Measurements from ENCODE around the gene CDK17.
"Not testable (repeated sequence)": the region's sequence is repeated elsewhere in the genome, so short reads cannot be mapped to it uniquely, and the experiment has no call there.

Gene CDK17

DNA sequence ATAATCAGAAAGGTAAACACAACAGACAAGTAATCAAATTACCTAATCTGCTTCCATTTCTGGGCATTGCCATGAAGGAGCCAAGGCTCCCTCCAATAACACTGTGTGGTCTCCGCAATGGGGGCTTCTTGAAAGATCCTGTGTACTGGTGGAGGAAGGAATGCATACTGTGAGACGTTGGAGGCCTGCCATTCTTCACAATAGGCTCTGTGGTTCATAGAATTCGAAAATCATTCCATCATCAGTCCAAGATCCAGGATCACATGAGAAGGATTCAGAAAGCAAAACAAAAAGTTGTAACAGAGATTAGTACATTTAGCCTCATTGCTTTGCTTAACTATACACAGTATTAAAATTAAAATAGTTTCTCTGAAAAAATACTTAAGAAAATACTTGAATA, 76.3 kb downstream of the CDK17 start:
- WGBS (ENCODE audit: extremely low coverage, insufficient coverage, insufficient read length): no CpG with 5 or more reads among the region's 3 CpGs
- no peak for DNase-seq
- no peaks in the 10 kb centered on the region for H3K27me3 ChIP-seq (ENCODE audit: insufficient read depth, low read length)
- no peak overlapping the region for H3K27ac ChIP-seq (ENCODE audit: low read depth, low read length)
- no peak overlapping the region for H2BK12ac ChIP-seq (ENCODE audit: low read length)
- H2AFZ ChIP-seq (ENCODE audit: insufficient read depth, low read length, poor library complexity): no peak overlapping the region
- no peak overlapping the region for H2BK120ac ChIP-seq (ENCODE audit: insufficient read depth, low read length, poor library complexity)
- H4K91ac ChIP-seq (ENCODE audit: low read depth, low read length): no peak overlapping the region
- no peak overlapping the region for H4K12ac ChIP-seq (ENCODE audit: low read depth, low read length)
- H2AK5ac ChIP-seq (ENCODE audit: low read length): no peak overlapping the region
- H3K79me2 ChIP-seq (ENCODE audit: control insufficient read depth, insufficient read depth, low read length, poor library complexity): no peaks in the 10 kb centered on the region
- peaks cover 0 to 1% of the 10 kb centered on the region in 2 experiments for H3K36me3 ChIP-seq (ENCODE audit: control insufficient read depth in 1 of 2, insufficient read depth in 2 of 2, low read length in 2 of 2)
- no peaks in the 10 kb centered on the region for H3K4me1 ChIP-seq (ENCODE audit: control insufficient read depth in 1 of 2, insufficient read depth in 2 of 2, low read length in 2 of 2)
- H3K23ac ChIP-seq (ENCODE audit: low read length): no peak overlapping the region
- H3K4me2 ChIP-seq (ENCODE audit: low read length): no peak overlapping the region
- no peak overlapping the region for H3K18ac ChIP-seq (ENCODE audit: low read length)
- no peaks in the 10 kb centered on the region for H3K9me3 ChIP-seq (ENCODE audit: insufficient read depth, low read depth, low read length)
- no peak overlapping the region for H3K4me3 ChIP-seq (ENCODE audit: low read depth, low read length)
- no peak overlapping the region for H2BK5ac ChIP-seq (ENCODE audit: low read depth, low read length, poor library complexity)
- no peak overlapping the region for H3K4ac ChIP-seq (ENCODE audit: low read depth, low read length)
- no peak overlapping the region for H4K8ac ChIP-seq (ENCODE audit: low read depth, low read length)
- no peaks in the 10 kb centered on the region for H3K79me1 ChIP-seq (ENCODE audit: low read length)
- H3K9ac ChIP-seq (ENCODE audit: low read length): no peak overlapping the region
- no peak overlapping the region for H3K14ac ChIP-seq (ENCODE audit: low read length)

GRCh38 chr12:96322720-96323119, 77.5 kb downstream of the CDK17 start:
- H3K18ac ChIP-seq (ENCODE audit: low read length): no peak overlapping the region
- no peaks in the 10 kb centered on the region for H3K79me2 ChIP-seq (ENCODE audit: control insufficient read depth, insufficient read depth, low read length, poor library complexity)
- no peaks in the 10 kb centered on the region for H3K9me3 ChIP-seq (ENCODE audit: insufficient read depth, low read depth, low read length)
- H3K14ac ChIP-seq (ENCODE audit: low read length): no peak overlapping the region
- peaks cover 0 to 1% of the 10 kb centered on the region in 2 experiments for H3K36me3 ChIP-seq (ENCODE audit: control insufficient read depth in 1 of 2, insufficient read depth in 2 of 2, low read length in 2 of 2)
- H3K27me3 ChIP-seq (ENCODE audit: insufficient read depth, low read length): no peaks in the 10 kb centered on the region
- no peaks in the 10 kb centered on the region for H3K4me1 ChIP-seq (ENCODE audit: control insufficient read depth in 1 of 2, insufficient read depth in 2 of 2, low read length in 2 of 2)
- H3K4me3 ChIP-seq (ENCODE audit: low read depth, low read length): no peak overlapping the region
- DNase-seq: no peak
- H3K27ac ChIP-seq (ENCODE audit: low read depth, low read length): no peak overlapping the region
- H2AK5ac ChIP-seq (ENCODE audit: low read length): no peak overlapping the region
- H4K91ac ChIP-seq (ENCODE audit: low read depth, low read length): no peak overlapping the region
- no peak overlapping the region for H2BK5ac ChIP-seq (ENCODE audit: low read depth, low read length, poor library complexity)
- H4K12ac ChIP-seq (ENCODE audit: low read depth, low read length): no peak overlapping the region
- H3K4me2 ChIP-seq (ENCODE audit: low read length): no peak overlapping the region
- H2AFZ ChIP-seq (ENCODE audit: insufficient read depth, low read length, poor library complexity): no peak overlapping the region
- no peak overlapping the region for H3K23ac ChIP-seq (ENCODE audit: low read length)
- no peak overlapping the region for H4K8ac ChIP-seq (ENCODE audit: low read depth, low read length)
- H2BK12ac ChIP-seq (ENCODE audit: low read length): no peak overlapping the region
- H2BK120ac ChIP-seq (ENCODE audit: insufficient read depth, low read length, poor library complexity): no peak overlapping the region
- no CpG with 5 or more reads among the region's 1 CpG for WGBS (ENCODE audit: extremely low coverage, insufficient coverage, insufficient read length)
- no peak overlapping the region for H3K4ac ChIP-seq (ENCODE audit: low read depth, low read length)
- no peak overlapping the region for H3K9ac ChIP-seq (ENCODE audit: low read length)
- no peaks in the 10 kb centered on the region for H3K79me1 ChIP-seq (ENCODE audit: low read length)

DNA sequence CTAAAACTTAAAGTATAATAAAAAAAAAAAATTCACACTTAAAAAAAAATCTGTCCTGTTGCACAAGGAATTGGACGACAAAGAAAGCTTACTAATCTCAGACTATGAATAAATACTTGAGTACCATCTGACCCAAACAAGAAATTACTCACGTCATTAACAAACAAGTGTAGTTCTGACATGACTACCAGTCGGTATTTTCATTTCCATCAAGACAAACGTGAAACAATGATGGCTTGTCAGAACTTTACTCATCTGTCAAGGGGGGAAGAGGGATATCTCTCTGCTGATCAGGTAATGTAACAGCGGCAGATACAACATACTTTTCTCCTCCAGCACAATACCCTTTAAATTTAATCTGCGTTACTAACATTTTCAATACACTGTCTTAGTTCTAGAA, 78.3 kb downstream of the CDK17 start:
- Histone ChIP-seq H2BK5ac (ENCODE audit: low read depth, low read length, poor library complexity) (no peak overlapping the region), H3K79me2 (ENCODE audit: control insufficient read depth, insufficient read depth, low read length, poor library complexity) (no peaks in the 10 kb centered on the region), H2BK120ac (ENCODE audit: insufficient read depth, low read length, poor library complexity) (no peak overlapping the region), H3K23ac (ENCODE audit: low read length) (no peak overlapping the region), H3K79me1 (ENCODE audit: low read length) (no peaks in the 10 kb centered on the region), H3K9ac (ENCODE audit: low read length) (no peak overlapping the region), H4K91ac (ENCODE audit: low read depth, low read length) (no peak overlapping the region), H3K4me2 (ENCODE audit: low read length) (no peak overlapping the region), H3K14ac (ENCODE audit: low read length) (no peak overlapping the region), H3K27ac (ENCODE audit: low read depth, low read length) (no peak overlapping the region), H3K18ac (ENCODE audit: low read length) (no peak overlapping the region), H4K8ac (ENCODE audit: low read depth, low read length) (no peak overlapping the region), H3K4ac (ENCODE audit: low read depth, low read length) (no peak overlapping the region), H2BK12ac (ENCODE audit: low read length) (no peak overlapping the region), H3K4me3 (ENCODE audit: low read depth, low read length) (no peak overlapping the region), H3K27me3 (ENCODE audit: insufficient read depth, low read length) (no peaks in the 10 kb centered on the region), H3K36me3 (ENCODE audit: control insufficient read depth in 1 of 2, insufficient read depth in 2 of 2, low read length in 2 of 2) (peaks cover 0 to 1% of the 10 kb centered on the region in 2 experiments), H3K9me3 (ENCODE audit: insufficient read depth, low read depth, low read length) (no peaks in the 10 kb centered on the region), H2AK5ac (ENCODE audit: low read length) (no peak overlapping the region), H4K12ac (ENCODE audit: low read depth, low read length) (no peak overlapping the region), H2AFZ (ENCODE audit: insufficient read depth, low read length, poor library complexity) (no peak overlapping the region), H3K4me1 (ENCODE audit: control insufficient read depth in 1 of 2, insufficient read depth in 2 of 2, low read length in 2 of 2) (no peaks in the 10 kb centered on the region)
- no CpG with 5 or more reads among the region's 6 CpGs for WGBS (ENCODE audit: extremely low coverage, insufficient coverage, insufficient read length)
- DNase-seq: no peak

DNA sequence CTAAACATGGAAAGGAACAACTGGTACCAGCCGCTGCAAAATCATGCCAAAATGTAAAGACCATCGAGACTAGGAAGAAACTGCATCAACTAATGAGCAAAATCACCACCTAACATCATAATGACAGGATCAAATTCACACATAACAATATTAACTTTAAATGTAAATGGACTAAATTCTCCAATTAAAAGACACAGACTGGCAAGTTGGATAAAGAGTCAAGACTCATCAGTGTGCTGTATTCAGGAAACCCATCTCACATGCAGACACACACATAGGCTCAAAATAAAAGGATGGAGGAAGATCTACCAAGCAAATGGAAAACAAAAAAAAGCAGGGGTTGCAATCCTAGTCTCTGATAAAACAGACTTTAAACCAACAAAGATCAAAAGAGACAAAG, 82.4 kb downstream of the CDK17 start:
- not testable (repeated sequence) for H3K4me1 ChIP-seq (ENCODE audit: control insufficient read depth in 1 of 2, insufficient read depth in 2 of 2, low read length in 2 of 2); H3K79me1 ChIP-seq (ENCODE audit: low read length); H3K9ac ChIP-seq (ENCODE audit: low read length); H3K27me3 ChIP-seq (ENCODE audit: insufficient read depth, low read length); H2BK120ac ChIP-seq (ENCODE audit: insufficient read depth, low read length, poor library complexity); H3K14ac ChIP-seq (ENCODE audit: low read length); H3K4ac ChIP-seq (ENCODE audit: low read depth, low read length); H3K18ac ChIP-seq (ENCODE audit: low read length); H2AK5ac ChIP-seq (ENCODE audit: low read length); H2AFZ ChIP-seq (ENCODE audit: insufficient read depth, low read length, poor library complexity); H4K12ac ChIP-seq (ENCODE audit: low read depth, low read length); H3K4me2 ChIP-seq (ENCODE audit: low read length); H3K4me3 ChIP-seq (ENCODE audit: low read depth, low read length); H4K8ac ChIP-seq (ENCODE audit: low read depth, low read length); H3K9me3 ChIP-seq (ENCODE audit: insufficient read depth, low read depth, low read length); H3K27ac ChIP-seq (ENCODE audit: low read depth, low read length); H3K23ac ChIP-seq (ENCODE audit: low read length); H2BK12ac ChIP-seq (ENCODE audit: low read length); H4K91ac ChIP-seq (ENCODE audit: low read depth, low read length); H3K36me3 ChIP-seq (ENCODE audit: control insufficient read depth in 1 of 2, insufficient read depth in 2 of 2, low read length in 2 of 2); DNase-seq; H3K79me2 ChIP-seq (ENCODE audit: control insufficient read depth, insufficient read depth, low read length, poor library complexity); H2BK5ac ChIP-seq (ENCODE audit: low read depth, low read length, poor library complexity)
- no CpG with 5 or more reads among the region's 2 CpGs for WGBS (ENCODE audit: extremely low coverage, insufficient coverage, insufficient read length)

Measured in trophoblast cell (in vitro differentiated cells and primary cell).